ENCODE data around the gene ZFR2.

ZFR2 gene

GRCh38 chr19:3813473-3814392, 55.1 kb downstream of the ZFR2 start:
- no peak for DNase-seq

- DNase-seq: no peak
Measured at GRCh38 chr19:3810708-3811355, 58.0 kb downstream of the ZFR2 start.

- no peak for DNase-seq
Measured at GRCh38 chr19:3809881-3810707, 58.7 kb downstream of the ZFR2 start.

GRCh38 chr19:3808420-3809143, 60.3 kb downstream of the ZFR2 start:
- no peak for DNase-seq

GRCh38 chr19:3807574-3808354, 61.1 kb downstream of the ZFR2 start:
- DNase-seq: no peak

GRCh38 chr19:3807131-3807480, 61.7 kb downstream of the ZFR2 start:
- DNase-seq: no peak

- no peak for DNase-seq
Measured at GRCh38 chr19:3805859-3806258, 63.0 kb downstream of the ZFR2 start.

GRCh38 chr19:3804429-3804828, 64.4 kb downstream of the ZFR2 start:
- no peak for DNase-seq

- DNase-seq: no peak
Measured at GRCh38 chr19:3803986-3804385, 64.9 kb downstream of the ZFR2 start.

GRCh38 chr19:3803114-3803888, 65.5 kb downstream of the ZFR2 start:
- DNase-seq: no peak

GRCh38 chr19:3801412-3802096, 67.3 kb downstream of the ZFR2 start:
- DNase-seq: peak in 2 of 3 experiments; percentile 78 to 89

- DNase-seq: no peak
Measured at GRCh38 chr19:3800996-3801395, 67.8 kb downstream of the ZFR2 start.

GRCh38 chr19:3798137-3798536, 70.7 kb downstream of the ZFR2 start:
- DNase-seq: no peak

- DNase-seq: no peak
Measured at GRCh38 chr19:3796358-3796757, 72.5 kb downstream of the ZFR2 start.

GRCh38 chr19:3793799-3794198, 75.0 kb downstream of the ZFR2 start:
- DNase-seq: no peak

- DNase-seq: no peak
Measured at GRCh38 chr19:3792114-3792513, 76.7 kb downstream of the ZFR2 start.

GRCh38 chr19:3790941-3791340, 77.9 kb downstream of the ZFR2 start:
- DNase-seq: no peak

GRCh38 chr19:3790209-3790734, 78.6 kb downstream of the ZFR2 start:
- no peak for DNase-seq

- no peak for DNase-seq
Measured at GRCh38 chr19:3788996-3789778, 79.7 kb downstream of the ZFR2 start.

All from NCI-H1417 (cell line).